ENCODE measurements around the gene DNLZ. TPM values are rescaled to one million over a fixed set of nuclear protein-coding genes. Genes with fewer than 3 reads are reported as not detected.

Gene DNLZ
- total RNA-seq, 1 donor from 2014 or later: 17.4 TPM

DNA sequence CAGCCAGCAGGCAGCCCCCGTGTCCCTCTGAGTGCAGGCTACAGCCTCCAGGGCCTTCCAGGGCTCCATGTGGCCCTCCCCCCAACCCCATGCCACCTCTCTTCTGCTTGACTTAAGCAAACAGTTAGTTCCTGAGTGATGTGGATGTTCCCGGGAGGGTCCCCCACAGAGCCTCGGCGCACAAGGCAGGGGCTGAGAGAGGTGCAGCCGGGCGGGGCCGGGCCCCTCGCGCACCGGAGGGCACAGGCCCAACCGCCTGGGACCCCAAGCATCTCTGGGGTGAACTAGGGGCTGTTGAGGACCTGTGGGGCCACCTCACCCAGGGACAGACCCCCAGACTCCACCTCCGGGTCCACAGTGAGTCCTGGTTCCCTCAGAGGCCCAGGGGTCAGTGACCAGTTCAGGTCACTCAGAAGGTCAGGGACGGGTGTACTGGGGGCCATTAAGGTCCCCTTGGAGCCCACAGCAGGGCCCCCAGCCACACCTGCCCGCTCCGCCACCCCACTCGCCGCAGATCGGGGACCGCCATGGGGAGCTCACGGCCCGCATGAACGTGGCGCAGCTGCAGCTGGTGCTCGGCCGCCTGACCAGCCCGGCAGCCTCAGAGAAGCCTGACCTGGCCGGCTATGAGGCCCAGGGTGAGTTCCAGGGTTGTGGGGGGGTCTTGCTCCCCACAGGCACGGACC is 23.0 kb downstream of the DNLZ start:
- DNase-seq (ENCODE audit: low read depth): no peak
- Histone ChIP-seq H3K27me3 (ENCODE audit: control insufficient read depth, insufficient read depth, low read length) (peaks cover 2% of the 10 kb centered on the region), H3K36me3 (ENCODE audit: control insufficient read depth, insufficient read depth, low read length) (peaks cover 1% of the 10 kb centered on the region), H3K4me3 (ENCODE audit: low read depth, low read length) (no peak overlapping the region)
- no peak for FAIRE-seq
- TF ChIP-seq, protein P1, sequence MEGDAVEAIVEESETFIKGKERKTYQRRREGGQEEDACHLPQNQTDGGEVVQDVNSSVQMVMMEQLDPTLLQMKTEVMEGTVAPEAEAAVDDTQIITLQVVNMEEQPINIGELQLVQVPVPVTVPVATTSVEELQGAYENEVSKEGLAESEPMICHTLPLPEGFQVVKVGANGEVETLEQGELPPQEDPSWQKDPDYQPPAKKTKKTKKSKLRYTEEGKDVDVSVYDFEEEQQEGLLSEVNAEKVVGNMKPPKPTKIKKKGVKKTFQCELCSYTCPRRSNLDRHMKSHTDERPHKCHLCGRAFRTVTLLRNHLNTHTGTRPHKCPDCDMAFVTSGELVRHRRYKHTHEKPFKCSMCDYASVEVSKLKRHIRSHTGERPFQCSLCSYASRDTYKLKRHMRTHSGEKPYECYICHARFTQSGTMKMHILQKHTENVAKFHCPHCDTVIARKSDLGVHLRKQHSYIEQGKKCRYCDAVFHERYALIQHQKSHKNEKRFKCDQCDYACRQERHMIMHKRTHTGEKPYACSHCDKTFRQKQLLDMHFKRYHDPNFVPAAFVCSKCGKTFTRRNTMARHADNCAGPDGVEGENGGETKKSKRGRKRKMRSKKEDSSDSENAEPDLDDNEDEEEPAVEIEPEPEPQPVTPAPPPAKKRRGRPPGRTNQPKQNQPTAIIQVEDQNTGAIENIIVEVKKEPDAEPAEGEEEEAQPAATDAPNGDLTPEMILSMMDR (IDR thresholded peaks at IDR 0.05; ENCODE audit: insufficient read depth, low read length, severe bottlenecking): no peak

DNA sequence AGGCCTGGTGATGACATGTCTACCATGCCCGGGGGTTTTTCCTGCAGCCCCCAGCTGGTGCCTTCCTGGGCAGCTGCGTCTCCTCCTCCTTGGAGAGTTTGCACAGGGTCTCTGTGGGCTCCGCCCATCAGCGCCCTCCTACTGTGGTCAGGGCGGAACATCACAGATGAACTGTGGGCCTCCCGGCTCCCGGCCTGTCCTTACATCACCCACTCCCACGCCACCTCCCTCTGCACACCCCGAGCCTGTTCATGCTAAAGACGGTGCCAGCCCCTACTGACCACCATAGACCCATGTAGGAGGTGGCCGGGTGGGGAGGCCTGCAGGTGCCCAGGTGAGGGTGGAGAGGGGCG is 23.6 kb downstream of the DNLZ start:
- DNase-seq (ENCODE audit: low read depth) (no peak), FAIRE-seq (no peak)
- TF ChIP-seq, protein P1 (IDR thresholded peaks at IDR 0.05; ENCODE audit: insufficient read depth, low read length, severe bottlenecking): no peak
- Histone ChIP-seq H3K4me3 (ENCODE audit: low read depth, low read length) (no peak overlapping the region), H3K27me3 (ENCODE audit: control insufficient read depth, insufficient read depth, low read length) (peaks cover 2% of the 10 kb centered on the region), H3K36me3 (ENCODE audit: control insufficient read depth, insufficient read depth, low read length) (peaks cover 1% of the 10 kb centered on the region)

DNA sequence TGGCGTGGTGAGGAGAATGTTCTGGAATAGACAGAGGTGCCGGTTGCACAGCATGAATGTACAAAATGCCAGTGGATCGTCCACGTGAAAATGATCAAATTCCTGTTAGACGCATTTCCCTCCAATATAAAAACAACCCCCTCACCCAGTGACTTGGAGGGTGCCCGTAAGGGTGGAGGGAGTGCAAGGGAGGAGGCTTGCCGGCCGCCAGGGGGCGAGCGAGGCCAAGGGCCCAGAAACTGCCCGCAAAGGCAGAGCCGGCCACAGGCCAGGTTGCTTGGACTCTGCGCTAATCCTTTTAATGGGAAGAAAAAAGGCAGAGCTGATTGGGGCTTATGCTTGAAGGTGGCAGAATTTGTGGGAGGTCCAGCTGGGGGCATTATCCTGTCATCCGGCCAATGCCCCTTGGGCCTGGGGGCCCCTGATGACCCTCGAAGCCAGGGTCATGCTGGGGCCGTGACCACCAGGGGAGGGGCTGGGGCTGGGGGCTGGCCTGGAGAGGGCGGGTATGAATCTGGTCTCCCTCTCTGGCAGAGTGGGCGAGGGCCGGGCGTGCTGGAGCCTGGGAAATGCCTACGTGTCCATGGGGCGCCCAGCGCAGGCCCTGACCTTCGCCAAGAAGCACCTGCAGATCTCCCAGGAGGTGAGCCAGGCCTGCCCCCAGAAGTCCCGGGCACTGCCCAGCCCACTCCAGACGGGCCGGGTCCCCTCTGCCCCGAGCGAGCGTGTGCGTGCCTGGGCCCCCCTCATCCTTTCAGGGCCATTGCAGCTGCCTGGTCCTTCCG is 24.2 kb downstream of the DNLZ start:
- TF ChIP-seq, protein P1 (IDR thresholded peaks at IDR 0.05; ENCODE audit: insufficient read depth, low read length, severe bottlenecking): peak; percentile 95
- DNase-seq (ENCODE audit: low read depth) (peak; percentile 36), FAIRE-seq (no peak)
- peaks cover 2% of the 10 kb centered on the region for H3K27me3 ChIP-seq (ENCODE audit: control insufficient read depth, insufficient read depth, low read length)
- peaks cover 1% of the 10 kb centered on the region for H3K36me3 ChIP-seq (ENCODE audit: control insufficient read depth, insufficient read depth, low read length)
- no peak overlapping the region for H3K4me3 ChIP-seq (ENCODE audit: low read depth, low read length)

DNA sequence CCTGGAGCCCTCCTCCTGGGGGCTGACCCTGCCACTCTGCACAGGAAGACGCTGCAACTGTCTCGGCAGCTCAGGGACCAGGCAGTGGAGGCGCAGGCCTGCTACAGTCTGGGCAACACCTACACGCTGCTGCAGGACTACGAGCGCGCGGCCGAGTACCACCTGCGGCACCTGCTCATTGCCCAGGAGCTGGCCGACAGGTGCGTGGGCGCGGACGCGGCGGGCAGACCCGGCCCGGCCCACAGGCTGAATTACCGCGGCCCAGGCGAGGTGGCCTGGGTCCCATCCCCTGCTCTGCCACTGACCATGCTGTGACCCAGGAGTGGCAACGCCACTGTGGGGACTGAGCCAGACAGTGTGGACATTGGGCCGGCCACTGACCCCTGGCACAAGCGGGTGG is 25.0 kb downstream of the DNLZ start:
- Histone ChIP-seq H3K4me3 (ENCODE audit: low read depth, low read length) (no peak overlapping the region), H3K36me3 (ENCODE audit: control insufficient read depth, insufficient read depth, low read length) (peaks cover 1% of the 10 kb centered on the region), H3K27me3 (ENCODE audit: control insufficient read depth, insufficient read depth, low read length) (peaks cover 2% of the 10 kb centered on the region)
- no peak for DNase-seq (ENCODE audit: low read depth)
- TF ChIP-seq, protein P1 (IDR thresholded peaks at IDR 0.05; ENCODE audit: insufficient read depth, low read length, severe bottlenecking): no peak
- FAIRE-seq: no peak

DNA sequence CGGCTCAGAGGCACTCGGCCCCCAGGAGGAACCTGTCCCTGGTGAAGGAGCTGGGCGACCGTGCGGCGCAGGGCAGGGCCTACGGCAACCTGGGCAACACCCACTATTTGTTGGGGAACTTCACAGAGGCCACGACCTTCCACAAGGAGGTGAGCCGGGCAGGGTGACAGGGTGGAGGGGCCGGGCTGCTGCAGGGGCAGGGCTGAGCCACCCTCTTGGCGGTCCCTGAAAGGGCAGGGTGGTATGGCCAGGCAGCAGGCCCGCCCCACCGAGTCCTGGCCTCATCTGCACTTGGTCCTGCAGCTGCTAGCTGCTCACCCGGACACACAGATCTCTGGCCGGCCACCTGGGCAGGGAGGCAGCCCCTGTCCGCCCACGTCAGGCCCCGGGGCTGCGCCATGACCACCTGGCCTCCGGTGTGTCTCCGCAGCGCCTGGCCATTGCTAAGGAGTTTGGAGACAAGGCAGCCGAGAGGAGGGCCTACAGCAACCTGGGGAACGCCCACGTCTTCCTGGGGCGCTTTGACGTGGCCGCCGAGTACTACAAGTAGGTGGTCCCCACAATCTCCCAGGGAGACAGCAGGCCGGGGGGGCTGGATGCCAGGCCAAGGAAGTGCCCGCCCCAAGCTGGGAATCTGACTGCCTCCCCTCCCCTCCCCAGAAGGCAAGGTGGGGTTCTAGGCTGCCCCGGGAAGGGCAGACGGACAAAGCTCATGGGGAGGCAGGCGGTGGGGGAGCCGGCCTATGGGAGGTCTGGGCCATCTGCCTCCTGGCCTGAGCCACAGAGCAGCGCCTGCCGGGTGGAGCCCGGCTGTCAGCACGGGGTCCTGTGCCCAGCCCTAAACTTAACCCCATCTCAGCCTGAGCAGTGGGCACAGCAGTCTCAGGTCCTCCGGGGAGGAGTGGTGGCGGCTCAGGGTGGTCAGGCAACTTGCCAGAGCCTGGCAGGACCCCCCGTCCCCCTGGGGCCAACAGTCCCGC is 25.8 kb downstream of the DNLZ start:
- Histone ChIP-seq H3K4me3 (ENCODE audit: low read depth, low read length) (no peak overlapping the region), H3K27me3 (ENCODE audit: control insufficient read depth, insufficient read depth, low read length) (peaks cover 2% of the 10 kb centered on the region), H3K36me3 (ENCODE audit: control insufficient read depth, insufficient read depth, low read length) (peaks cover 1% of the 10 kb centered on the region)
- FAIRE-seq (no peak), DNase-seq (ENCODE audit: low read depth) (no peak)
- TF ChIP-seq, protein P1 (IDR thresholded peaks at IDR 0.05; ENCODE audit: insufficient read depth, low read length, severe bottlenecking): no peak

Measured in bronchial epithelial cell (primary cell).